Umbilical cord (tissue), 2 donors: ENCODE results near the gene GINS1. TPM values are rescaled to one million over a fixed set of nuclear protein-coding genes. Genes with fewer than 3 reads are reported as not detected.

ENCODE experiments used
- DNase-seq: peaks from one replicate; pipeline ENCODE4 v3.0.0-alpha.2; 2015; ENCODE audit warnings: low spot score
- total RNA-seq: library from RNA; depleted of rRNA; stranded (reverse); fragments of >200 nt; gene quantifications from one replicate; pipeline ENCODE4 v1.2.3, GENCODE V29; 2014; ENCODE audit warnings: low replicate concordance; ENCODE audit not compliant: insufficient read depth

The GINS1 gene
- 4.3 TPM for total RNA-seq

- peak; percentile 91 for DNase-seq
Observed at GRCh38 chr20:25407311-25408169, at the start of gene GINS1. TSS of gene GINS1 (plus strand) at chr20:25407673. CDS start at chr20:25407821, 148 bp downstream.

GRCh38 chr20:25360631-25361286 lies 46.7 kb upstream of the GINS1 start:
- peak; percentile 44 for DNase-seq

- peak; percentile 8 for DNase-seq
Observed at GRCh38 chr20:25361287-25361683, 46.2 kb upstream of the GINS1 start.

- no peak for DNase-seq
Observed at GRCh38 chr20:25364180-25364788, 43.2 kb upstream of the GINS1 start.

GRCh38 chr20:25364879-25365699 lies 42.4 kb upstream of the GINS1 start:
- no peak for DNase-seq

GRCh38 chr20:25368526-25368925 lies 38.9 kb upstream of the GINS1 start:
- DNase-seq = no peak

- DNase-seq = no peak
Observed at GRCh38 chr20:25368976-25369375, 38.5 kb upstream of the GINS1 start.

- DNase-seq = no peak
Observed at GRCh38 chr20:25369529-25369928, 37.9 kb upstream of the GINS1 start.

GRCh38 chr20:25369971-25370370 lies 37.5 kb upstream of the GINS1 start:
- DNase-seq = no peak

- no peak for DNase-seq
Observed at GRCh38 chr20:25372584-25373336, 34.7 kb upstream of the GINS1 start.

- no peak for DNase-seq
Observed at GRCh38 chr20:25374842-25375241, 32.6 kb upstream of the GINS1 start.

GRCh38 chr20:25376236-25376635 lies 31.2 kb upstream of the GINS1 start:
- no peak for DNase-seq

GRCh38 chr20:25376886-25377285 lies 30.6 kb upstream of the GINS1 start:
- DNase-seq = no peak

GRCh38 chr20:25378189-25378883 lies 29.1 kb upstream of the GINS1 start:
- no peak for DNase-seq

- DNase-seq = no peak
Observed at GRCh38 chr20:25378884-25379733, 28.4 kb upstream of the GINS1 start.

- no peak for DNase-seq
Observed at GRCh38 chr20:25380945-25381614, 26.4 kb upstream of the GINS1 start.

GRCh38 chr20:25382704-25383370 lies 24.6 kb upstream of the GINS1 start:
- DNase-seq = no peak

- peak; percentile 29 for DNase-seq
Observed at GRCh38 chr20:25389401-25389857, 18.0 kb upstream of the GINS1 start.
